ENCODE data around the gene RAMP2. TPM values are rescaled to one million over a fixed set of nuclear protein-coding genes. Genes with fewer than 3 reads are reported as not detected.

RAMP2 gene
- total and polyA plus RNA-seq, 2 experiments from 2014 or later: 13.1 to 48.7 TPM

GRCh38 chr17:42798383-42799380 is 37.7 kb downstream of the RAMP2 start, which contains the start of the genes CNTD1 and COA3:
Gene CNTD1 (plus strand): TSS chr17:42798861. CDS start chr17:42799068, 207 bp downstream.
Gene COA3 (minus strand): TSS chr17:42798704. CDS start chr17:42798681, 23 bp downstream.
- Histone ChIP-seq H3K9me2 (replicated peaks; ENCODE audit: insufficient read depth) (no peaks in the 10 kb centered on the region), H3K4me2 (peak within 1 kb of the TSS; percentile 90), H3K36me3 (replicated peaks; ENCODE audit: insufficient read depth, low read depth) (no peaks in the 10 kb centered on the region), H4K20me1 (ENCODE audit: insufficient read depth, poor library complexity, severe bottlenecking) (no peaks in the 10 kb centered on the region), H3K4me3 (peak within 1 kb of the TSS; percentile 45), H3K4me1 (ENCODE audit: insufficient read depth) (peaks cover 20% of the 10 kb centered on the region), H2AFZ (peak within 1 kb of the TSS; percentile 17), H3K27me3 (no peaks in the 10 kb centered on the region), H3K27ac (peak within 1 kb of the TSS; percentile 89), H3K9me3 (ENCODE audit: low read depth) (no peaks in the 10 kb centered on the region), H3K79me2 (peaks cover 18% of the 10 kb centered on the region)
- 29% methylated on average over 66 of the region's 66 CpGs for WGBS (ENCODE audit: low lambda C conversion rate, missing lambda C conversion rate)
- TF ChIP-seq EZH2 (IDR thresholded peaks at IDR 0.05; ENCODE audit: borderline replicate concordance): no peak
- TF ChIP-seq CTCF (IDR thresholded peaks at IDR 0.05; ENCODE audit: poor library complexity): no peak
- no peak for TF ChIP-seq EZH2phosphoT487 (IDR thresholded peaks at IDR 0.05; ENCODE audit: low read depth, severe bottlenecking, unreplicated experiment)
- DNase-seq (ENCODE audit: low spot score): peak; percentile 91

GRCh38 chr17:42803074-42803883 is 42.3 kb downstream of the RAMP2 start:
- H3K4me3 ChIP-seq: no peak overlapping the region
- H3K79me2 ChIP-seq: peaks cover under 1% of the 10 kb centered on the region
- H3K4me1 ChIP-seq (ENCODE audit: insufficient read depth): peaks cover 40% of the 10 kb centered on the region
- DNase-seq (ENCODE audit: low spot score): no peak
- H3K9me2 ChIP-seq (replicated peaks; ENCODE audit: insufficient read depth): no peaks in the 10 kb centered on the region
- no peaks in the 10 kb centered on the region for H3K9me3 ChIP-seq (ENCODE audit: low read depth)
- 57% methylated on average over 2 of the region's 2 CpGs for WGBS (ENCODE audit: low lambda C conversion rate, missing lambda C conversion rate)
- peak overlapping the region; percentile 85 for H3K27ac ChIP-seq
- peak overlapping the region; percentile 26 for H3K4me2 ChIP-seq
- TF ChIP-seq EZH2 (IDR thresholded peaks at IDR 0.05; ENCODE audit: borderline replicate concordance): no peak
- TF ChIP-seq CTCF (IDR thresholded peaks at IDR 0.05; ENCODE audit: poor library complexity): no peak
- no peak for TF ChIP-seq EZH2phosphoT487 (IDR thresholded peaks at IDR 0.05; ENCODE audit: low read depth, severe bottlenecking, unreplicated experiment)
- H4K20me1 ChIP-seq (ENCODE audit: insufficient read depth, poor library complexity, severe bottlenecking): no peaks in the 10 kb centered on the region
- H3K27me3 ChIP-seq: no peaks in the 10 kb centered on the region
- no peak overlapping the region for H2AFZ ChIP-seq
- H3K36me3 ChIP-seq (replicated peaks; ENCODE audit: insufficient read depth, low read depth): no peaks in the 10 kb centered on the region

- Histone ChIP-seq H3K4me2 (no peak overlapping the region), H3K9me2 (replicated peaks; ENCODE audit: insufficient read depth) (no peaks in the 10 kb centered on the region), H2AFZ (no peak overlapping the region), H3K4me3 (no peak overlapping the region), H3K9me3 (ENCODE audit: low read depth) (no peaks in the 10 kb centered on the region), H3K27ac (peak overlapping the region; percentile 85), H3K27me3 (no peaks in the 10 kb centered on the region), H3K36me3 (replicated peaks; ENCODE audit: insufficient read depth, low read depth) (no peaks in the 10 kb centered on the region), H3K79me2 (no peaks in the 10 kb centered on the region), H3K4me1 (ENCODE audit: insufficient read depth) (peaks cover 40% of the 10 kb centered on the region), H4K20me1 (ENCODE audit: insufficient read depth, poor library complexity, severe bottlenecking) (no peaks in the 10 kb centered on the region)
- TF ChIP-seq CTCF (IDR thresholded peaks at IDR 0.05; ENCODE audit: poor library complexity) (no peak), EZH2phosphoT487 (IDR thresholded peaks at IDR 0.05; ENCODE audit: low read depth, severe bottlenecking, unreplicated experiment) (no peak), EZH2 (IDR thresholded peaks at IDR 0.05; ENCODE audit: borderline replicate concordance) (no peak)
- DNase-seq (ENCODE audit: low spot score): no peak
- 95% methylated on average over 1 of the region's 1 CpG for WGBS (ENCODE audit: low lambda C conversion rate, missing lambda C conversion rate)
These were observed 43.9 kb downstream of the RAMP2 start for GRCh38 chr17:42804918-42805367.

Measured in hepatocyte (in vitro differentiated cells).